Measurements from ENCODE around the gene PHYKPL. TPM values are rescaled to one million over a fixed set of nuclear protein-coding genes. Genes with fewer than 3 reads are reported as not detected.
A peak's percentile ranks its signal among the peaks of the same experiment; 100 is the strongest.

The PHYKPL gene
- total RNA-seq, 1 experiment from 2014 or later = 78.2 TPM

DNA sequence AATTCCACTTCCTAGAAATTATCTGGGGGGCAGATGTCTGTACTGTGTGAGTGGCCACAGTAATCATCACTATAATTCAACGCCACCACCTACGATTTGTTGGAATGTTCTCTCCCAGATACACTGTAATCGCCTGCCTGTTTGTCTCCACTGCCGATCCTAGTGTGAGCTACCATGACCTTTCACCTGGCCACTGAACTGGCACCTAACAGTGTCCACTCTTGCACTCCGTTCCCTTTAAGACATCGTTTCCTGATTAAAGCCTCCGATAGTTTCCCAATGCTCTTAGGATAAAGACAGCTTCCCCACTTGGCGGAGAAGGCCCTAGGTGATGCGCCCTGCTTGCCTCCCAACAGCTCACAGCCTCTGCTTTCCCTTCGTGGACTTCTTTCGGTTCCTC lies 4.0 kb downstream of the PHYKPL start:
- Mint-ChIP-seq H3K4me1 (ENCODE audit: low read depth, unreplicated experiment) (peaks cover 32% of the 10 kb centered on the region), H3K27ac (ENCODE audit: unreplicated experiment) (no peak overlapping the region), H3K9me3 (ENCODE audit: unreplicated experiment) (no peaks in the 10 kb centered on the region), H3K36me3 (ENCODE audit: insufficient read depth, unreplicated experiment) (peaks cover 70% of the 10 kb centered on the region), H3K27me3 (ENCODE audit: insufficient read depth, unreplicated experiment) (no peaks in the 10 kb centered on the region), H3K4me3 (ENCODE audit: unreplicated experiment) (no peak overlapping the region)
- CTCF ChIA-PET = no interaction called here
- no peak for DNase-seq
- Histone ChIP-seq H3K9me3 (no peaks in the 10 kb centered on the region), H3K36me3 (ENCODE audit: control insufficient read depth, insufficient read depth, low read length) (peaks cover 4% of the 10 kb centered on the region; the same call in 1 of the 2 replicates), H3K4me1 (peaks cover 40% of the 10 kb centered on the region), H3K4me3 (ENCODE audit: low read depth, low read length) (no peak overlapping the region), H3K27me3 (replicated peaks; ENCODE audit: control insufficient read depth, insufficient read depth, low read length) (no peaks in the 10 kb centered on the region)
- POLR2A ChIA-PET = no interaction called here
- TF ChIP-seq, protein P1, sequence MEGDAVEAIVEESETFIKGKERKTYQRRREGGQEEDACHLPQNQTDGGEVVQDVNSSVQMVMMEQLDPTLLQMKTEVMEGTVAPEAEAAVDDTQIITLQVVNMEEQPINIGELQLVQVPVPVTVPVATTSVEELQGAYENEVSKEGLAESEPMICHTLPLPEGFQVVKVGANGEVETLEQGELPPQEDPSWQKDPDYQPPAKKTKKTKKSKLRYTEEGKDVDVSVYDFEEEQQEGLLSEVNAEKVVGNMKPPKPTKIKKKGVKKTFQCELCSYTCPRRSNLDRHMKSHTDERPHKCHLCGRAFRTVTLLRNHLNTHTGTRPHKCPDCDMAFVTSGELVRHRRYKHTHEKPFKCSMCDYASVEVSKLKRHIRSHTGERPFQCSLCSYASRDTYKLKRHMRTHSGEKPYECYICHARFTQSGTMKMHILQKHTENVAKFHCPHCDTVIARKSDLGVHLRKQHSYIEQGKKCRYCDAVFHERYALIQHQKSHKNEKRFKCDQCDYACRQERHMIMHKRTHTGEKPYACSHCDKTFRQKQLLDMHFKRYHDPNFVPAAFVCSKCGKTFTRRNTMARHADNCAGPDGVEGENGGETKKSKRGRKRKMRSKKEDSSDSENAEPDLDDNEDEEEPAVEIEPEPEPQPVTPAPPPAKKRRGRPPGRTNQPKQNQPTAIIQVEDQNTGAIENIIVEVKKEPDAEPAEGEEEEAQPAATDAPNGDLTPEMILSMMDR (IDR thresholded peaks at IDR 0.05; ENCODE audit: insufficient read depth in 1 of 2, low read depth in 1 of 2, low read length in 1 of 2, severe bottlenecking in 1 of 2, unreplicated experiment in 1 of 2) = no peak
- no TSS peak for BruUV-seq (replicated peaks)
- intact Hi-C loops (cut with micrococcal nuclease; ENCODE audit: unreplicated experiment) = no loop called here

DNA sequence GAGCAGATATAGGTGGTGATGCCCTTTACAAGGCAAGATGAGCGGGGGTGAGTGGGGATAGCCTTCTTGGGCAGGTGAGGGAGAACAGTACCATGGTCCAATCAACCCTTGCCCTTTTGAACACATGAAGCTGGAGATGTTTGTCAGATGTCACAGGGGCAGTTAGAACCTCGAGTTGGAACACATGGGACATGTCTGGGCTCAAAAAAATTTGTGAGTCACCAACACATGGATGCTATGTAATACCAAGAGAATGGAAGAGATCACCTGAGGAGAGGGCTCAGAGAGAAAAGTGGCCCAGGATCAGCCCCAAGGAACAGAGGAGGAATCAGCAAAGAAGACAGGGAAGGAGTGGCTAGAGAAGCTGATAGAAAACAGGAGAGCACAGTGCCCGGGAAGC lies 4.7 kb downstream of the PHYKPL start:
- no peaks in the 10 kb centered on the region for H3K9me3 Mint-ChIP-seq (ENCODE audit: unreplicated experiment)
- no peaks in the 10 kb centered on the region for H3K27me3 Mint-ChIP-seq (ENCODE audit: insufficient read depth, unreplicated experiment)
- intact Hi-C loops (cut with micrococcal nuclease; ENCODE audit: unreplicated experiment) = no loop called here
- Histone ChIP-seq H3K36me3 (ENCODE audit: control insufficient read depth, insufficient read depth, low read length) (peaks cover 4% of the 10 kb centered on the region; the same call in 1 of the 2 replicates), H3K9me3 (no peaks in the 10 kb centered on the region), H3K27me3 (replicated peaks; ENCODE audit: control insufficient read depth, insufficient read depth, low read length) (no peaks in the 10 kb centered on the region), H3K4me1 (peaks cover 39% of the 10 kb centered on the region), H3K4me3 (ENCODE audit: low read depth, low read length) (no peak overlapping the region)
- ChIA-PET POLR2A (no interaction called here), CTCF (no interaction called here)
- peaks cover 77% of the 10 kb centered on the region for H3K36me3 Mint-ChIP-seq (ENCODE audit: insufficient read depth, unreplicated experiment)
- TF ChIP-seq, protein P1 (IDR thresholded peaks at IDR 0.05; ENCODE audit: insufficient read depth in 1 of 2, low read depth in 1 of 2, low read length in 1 of 2, severe bottlenecking in 1 of 2, unreplicated experiment in 1 of 2) = no peak
- no peak for DNase-seq
- no peak overlapping the region for H3K4me3 Mint-ChIP-seq (ENCODE audit: unreplicated experiment)
- H3K4me1 Mint-ChIP-seq (ENCODE audit: low read depth, unreplicated experiment) = peaks cover 32% of the 10 kb centered on the region
- BruUV-seq (replicated peaks) = no TSS peak
- peak overlapping the region; percentile 4 for H3K27ac Mint-ChIP-seq (ENCODE audit: unreplicated experiment)

DNA sequence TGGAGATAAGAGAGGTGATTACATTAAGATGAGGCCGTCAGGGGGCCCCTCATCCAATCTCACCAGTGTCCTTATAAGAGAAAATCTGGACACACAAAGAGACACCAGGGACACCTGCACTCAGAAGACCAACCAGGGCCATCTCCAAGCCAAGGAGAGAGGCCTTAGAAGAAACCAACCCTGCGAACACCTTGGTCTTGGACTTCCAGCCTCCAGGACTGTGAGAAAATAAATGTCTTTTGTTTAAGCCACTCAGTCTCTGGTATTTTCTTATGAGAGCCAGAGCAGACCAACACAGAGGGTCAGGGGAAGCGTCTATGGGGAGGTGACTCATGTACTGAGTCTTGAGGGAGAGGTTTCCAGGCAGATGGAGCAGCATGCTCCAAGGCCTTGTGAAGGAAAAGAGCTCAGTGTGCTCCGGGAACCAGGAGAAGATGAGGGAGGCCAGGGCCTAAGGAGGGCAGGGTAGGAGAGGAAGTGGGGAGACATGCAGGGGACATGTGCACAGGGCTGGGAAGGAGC lies 5.4 kb downstream of the PHYKPL start:
- Histone ChIP-seq H3K27me3 (replicated peaks; ENCODE audit: control insufficient read depth, insufficient read depth, low read length) (no peaks in the 10 kb centered on the region), H3K4me1 (peaks cover 36% of the 10 kb centered on the region), H3K36me3 (ENCODE audit: control insufficient read depth, insufficient read depth, low read length) (peaks cover 4% of the 10 kb centered on the region; the same call in 1 of the 2 replicates), H3K9me3 (no peaks in the 10 kb centered on the region), H3K4me3 (ENCODE audit: low read depth, low read length) (no peak overlapping the region)
- intact Hi-C loops (cut with micrococcal nuclease; ENCODE audit: unreplicated experiment) = no loop called here
- DNase-seq = no peak
- TF ChIP-seq, protein P1 (IDR thresholded peaks at IDR 0.05; ENCODE audit: insufficient read depth in 1 of 2, low read depth in 1 of 2, low read length in 1 of 2, severe bottlenecking in 1 of 2, unreplicated experiment in 1 of 2) = no peak
- Mint-ChIP-seq H3K27me3 (ENCODE audit: insufficient read depth, unreplicated experiment) (no peaks in the 10 kb centered on the region), H3K36me3 (ENCODE audit: insufficient read depth, unreplicated experiment) (peaks cover 83% of the 10 kb centered on the region), H3K9me3 (ENCODE audit: unreplicated experiment) (no peaks in the 10 kb centered on the region), H3K27ac (ENCODE audit: unreplicated experiment) (peak overlapping the region; percentile 4), H3K4me3 (ENCODE audit: unreplicated experiment) (peak overlapping the region; percentile 1), H3K4me1 (ENCODE audit: low read depth, unreplicated experiment) (peaks cover 32% of the 10 kb centered on the region)
- BruUV-seq (replicated peaks) = no TSS peak
- ChIA-PET CTCF (no interaction called here), POLR2A (no interaction called here)
